Measurements from ENCODE around the gene BMP3.

DNA sequence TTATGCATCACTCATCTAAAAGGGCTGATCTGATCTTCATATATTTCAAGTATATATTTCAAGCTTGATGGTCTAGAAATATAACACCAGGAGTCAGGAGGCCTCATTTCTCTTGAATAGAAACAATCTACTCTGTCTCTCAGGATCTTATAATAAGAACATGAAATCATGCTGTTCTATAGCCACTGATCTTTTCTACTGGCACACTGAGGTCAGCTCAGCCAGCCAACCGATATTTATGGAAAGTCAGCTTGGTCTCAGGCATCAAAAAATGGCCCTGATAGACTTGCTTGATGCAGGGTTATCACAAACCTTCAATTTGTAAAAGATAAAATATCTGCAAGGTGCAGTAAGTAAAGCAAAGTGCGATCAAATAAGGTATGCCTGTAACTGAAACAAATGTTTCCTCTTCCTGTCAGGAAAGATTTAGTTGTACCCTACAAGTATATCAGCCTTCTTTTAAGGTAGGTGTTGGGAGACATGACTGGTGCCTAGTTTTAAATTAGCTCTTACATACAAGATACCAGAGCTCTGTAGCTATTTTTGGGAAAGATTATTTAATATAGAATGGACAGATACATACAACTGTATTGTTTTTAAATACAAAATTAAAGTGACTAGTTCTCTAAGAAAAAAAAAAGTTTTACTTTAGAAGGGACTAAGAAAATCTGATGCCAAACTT, 63.4 kb downstream of the BMP3 start:
- TF ChIP-seq POLR2AphosphoS5 (IDR thresholded peaks at IDR 0.05; ENCODE audit: low read depth, low read length) (no peak), POLR2A (IDR thresholded peaks at IDR 0.05; ENCODE audit: low read depth, low read length) (no peak), TAF1 (IDR thresholded peaks at IDR 0.05; ENCODE audit: low read depth, low read length) (no peak), SPI1 (IDR thresholded peaks at IDR 0.05; ENCODE audit: low read depth, low read length) (no peak)
